Transverse colon (tissue), 4 donors: ENCODE measurements around the gene PAQR4. TPM values are rescaled to one million over a fixed set of nuclear protein-coding genes. Genes with fewer than 3 reads are reported as not detected.
A peak's percentile ranks its signal among the peaks of the same experiment; 100 is the strongest.

Experiments
- DNase-seq: peaks from one replicate; pipeline ENCODE4 v3.0.0-alpha.2; 2019
- H3K27ac ChIP-seq, 4 donors: fragments of 200-600 bp; sonication (generic); 2 replicates each; pipeline ENCODE4 v1.5.1; 2016 to 2018; ENCODE audit warnings: inconsistent platforms in 4 of 4
- H3K27me3 ChIP-seq: fragments of 200-600 bp; sonication (generic); 2 replicates; pipeline ENCODE4 v1.5.1; 2017; ENCODE audit warnings: inconsistent platforms
- H3K36me3 ChIP-seq, 4 donors: fragments of 200-600 bp; sonication (generic); 2 replicates each; pipeline ENCODE4 v1.5.1; 2017 to 2019; ENCODE audit warnings: inconsistent platforms in 4 of 4
- H3K4me1 ChIP-seq, 4 donors: fragments of 200-600 bp; sonication (generic); 2 replicates each; pipeline ENCODE4 v1.5.1; 2017 to 2020; ENCODE audit warnings: inconsistent platforms in 4 of 4
- H3K4me3 ChIP-seq, 4 donors: fragments of 200-600 bp; sonication (generic); 1 replicate in 1 of 4; 2 replicates in 3 of 4; pipeline versions ENCODE4 v1.5.1 to v1.6.1; 2017 to 2019; ENCODE audit warnings: inconsistent platforms in 4 of 4
- H3K9me3 ChIP-seq, 2 donors: fragments of 200-600 bp; sonication (generic); 2 replicates each; pipeline ENCODE4 v1.5.1; 2017 to 2019; ENCODE audit warnings: inconsistent platforms in 2 of 2
- CTCF ChIP-seq, 5 experiments: fragments of 200-600 bp in 3 of 5; fragments of 450-650 bp in 2 of 5; sonication (generic) in 3 of 5; IDR thresholded peaks; 1 replicate in 2 of 5; 2 replicates in 3 of 5; pipeline ENCODE4 v1.5.1; 2016 to 2017; ENCODE audit warnings: antibody characterized with exemption in 5 of 5, inconsistent platforms in 3 of 5, mild to moderate bottlenecking in 2 of 5, moderate library complexity in 1 of 5
- EP300 ChIP-seq: sonication (generic); formaldehyde crosslinking; IDR thresholded peaks from one replicate; pipeline ENCODE4 v1.6.1; 2017; ENCODE audit warnings: antibody characterized with exemption, low read depth
- POLR2A ChIP-seq: fragments of 450-650 bp; IDR thresholded peaks from one replicate; pipeline ENCODE4 v1.6.1; 2016; ENCODE audit warnings: antibody characterized with exemption, mild to moderate bottlenecking, moderate library complexity
- POLR2AphosphoS5 ChIP-seq, 3 donors: sonication (generic); formaldehyde crosslinking; IDR thresholded peaks; one replicate each; pipeline ENCODE4 v1.6.1; 2016; ENCODE audit warnings: antibody characterized with exemption in 3 of 3
- WGBS, 2 donors: methylation state at CpG; one replicate each; pipeline ENCODE4 v1.1.5; 2018; ENCODE audit warnings: low coverage in 1 of 2; 5-methylcytosine and 5-hydroxymethylcytosine counted together
- in situ Hi-C, 4 donors: fragments of 200-750 bp; cut with MboI; loops; one replicate each; pipeline versions ENCODE4 v1.15.0 to v1.15.1; 2017; ENCODE audit warnings: low sequenced_read_pairs in 3 of 4, low pct_ligation_motif_present in 1 of 4, low pct_unique_long_range_greater_than_20kb in 1 of 4
- intact Hi-C: fragments of 100-400 bp; cut with DNase I; formaldehyde crosslinking; loops from one replicate; pipeline ENCODE4 v1.15.1; 2023; ENCODE audit warnings: low total_unique reads
- total RNA-seq, 4 donors: library from RNA; depleted of rRNA; stranded (reverse); fragments of >200 nt; gene quantifications; one replicate each; pipeline ENCODE4 v1.1.0, GENCODE V29; 2016

PAQR4 gene
- total RNA-seq, 4 donors from 2014 or later, result 3.0 to 5.9 (median 4.4) TPM; not detected in 1

- Histone ChIP-seq H3K27ac (peak overlapping the region in 3 of 4 donors; percentile 49 to 91 (median 85)), H3K9me3 (no peaks in the 10 kb centered on the region), H3K4me3 (peak overlapping the region in 1 of 4 donors; percentile 37), H3K27me3 (peaks cover 38% of the 10 kb centered on the region), H3K36me3 (no peaks in the 10 kb centered on the region), H3K4me1 (peaks cover 14 to 41% (median 32%) of the 10 kb centered on the region in 4 donors)
- 0% methylated on average over 7 of the region's 67 CpGs; no CpG with 5 or more reads in 1 of the 2 donors for WGBS, 2 donors
- in situ Hi-C loops (no loop called here), intact Hi-C loops (no loop called here)
- no peak for DNase-seq
- TF ChIP-seq EP300 (no peak), CTCF (IDR thresholded peaks at IDR 0.05) (no peak), POLR2A (no peak), POLR2AphosphoS5 (IDR thresholded peaks at IDR 0.05) (no peak)
Observed at GRCh38 chr16:3004319-3004718, 35.2 kb downstream of the PAQR4 start.

GRCh38 chr16:3004781-3005284, 35.7 kb downstream of the PAQR4 start:
- Histone ChIP-seq H3K27me3 (peaks cover 43% of the 10 kb centered on the region), H3K36me3 (no peaks in the 10 kb centered on the region), H3K4me3 (peak overlapping the region in 3 of 4 donors; percentile 14 to 46 (median 37)), H3K27ac (peak overlapping the region; percentile 68 to 91 (median 80)), H3K9me3 (no peaks in the 10 kb centered on the region), H3K4me1 (peaks cover 14 to 46% (median 32%) of the 10 kb centered on the region in 4 donors)
- peak; percentile 70 for DNase-seq
- no peak for TF ChIP-seq EP300
- TF ChIP-seq POLR2A, result peak; percentile 34
- TF ChIP-seq CTCF (IDR thresholded peaks at IDR 0.05), result no peak
- peak in 1 of 3 donors; percentile 43 for TF ChIP-seq POLR2AphosphoS5 (IDR thresholded peaks at IDR 0.05)
- intact Hi-C loops (no loop called here), in situ Hi-C loops (no loop called here)
- 20% methylated on average over 15 of the region's 25 CpGs; no CpG with 5 or more reads in 1 of the 2 donors for WGBS, 2 donors

GRCh38 chr16:3007059-3007956, 38.2 kb downstream of the PAQR4 start:
- peak; percentile 79 for DNase-seq
- no peak for TF ChIP-seq EP300
- peak in 2 of 3 donors; percentile 36 to 41 for TF ChIP-seq POLR2AphosphoS5 (IDR thresholded peaks at IDR 0.05)
- TF ChIP-seq POLR2A, result peak; percentile 46
- intact Hi-C loops (no loop called here), in situ Hi-C loops (no loop called here)
- H3K36me3 ChIP-seq, result no peaks in the 10 kb centered on the region
- H3K27me3 ChIP-seq, result peaks cover 59% of the 10 kb centered on the region
- peak overlapping the region; percentile 68 to 91 (median 80) for H3K27ac ChIP-seq
- peak overlapping the region in 1 of 4 donors; percentile 9 for H3K4me3 ChIP-seq
- peaks cover 14 to 53% (median 32%) of the 10 kb centered on the region in 4 donors for H3K4me1 ChIP-seq
- no peaks in the 10 kb centered on the region for H3K9me3 ChIP-seq
- WGBS, 2 donors, result 23% methylated on average over 13 of the region's 13 CpGs; no CpG with 5 or more reads in 1 of the 2 donors

- intact Hi-C loops (no loop called here), in situ Hi-C loops (no loop called here)
- WGBS, 2 donors, result 17 to 18% methylated on average over 1 to 17 of the region's 17 CpGs
- Histone ChIP-seq H3K9me3 (no peaks in the 10 kb centered on the region), H3K36me3 (no peaks in the 10 kb centered on the region), H3K27ac (peak overlapping the region; percentile 68 to 91 (median 80)), H3K27me3 (peaks cover 67% of the 10 kb centered on the region), H3K4me3 (no peak overlapping the region), H3K4me1 (peaks cover 14 to 58% (median 32%) of the 10 kb centered on the region in 4 donors)
- DNase-seq, result no peak
- no peak for TF ChIP-seq CTCF (IDR thresholded peaks at IDR 0.05)
- TF ChIP-seq POLR2AphosphoS5 (IDR thresholded peaks at IDR 0.05), result no peak
- no peak for TF ChIP-seq POLR2A
- TF ChIP-seq EP300, result no peak
Observed at GRCh38 chr16:3007957-3008689, 39.0 kb downstream of the PAQR4 start.
